Ecto neural progenitor cell (in vitro differentiated cells): ENCODE data around the gene RUSF1.
"Not testable (repeated sequence)": the region's sequence is repeated elsewhere in the genome, so short reads cannot be mapped to it uniquely, and the experiment has no call there.

Source experiments
- DNase-seq: peaks from one replicate; pipeline ENCODE4 v3.0.0-alpha.2; 2018; ENCODE audit warnings: low spot score

RUSF1 gene

DNA sequence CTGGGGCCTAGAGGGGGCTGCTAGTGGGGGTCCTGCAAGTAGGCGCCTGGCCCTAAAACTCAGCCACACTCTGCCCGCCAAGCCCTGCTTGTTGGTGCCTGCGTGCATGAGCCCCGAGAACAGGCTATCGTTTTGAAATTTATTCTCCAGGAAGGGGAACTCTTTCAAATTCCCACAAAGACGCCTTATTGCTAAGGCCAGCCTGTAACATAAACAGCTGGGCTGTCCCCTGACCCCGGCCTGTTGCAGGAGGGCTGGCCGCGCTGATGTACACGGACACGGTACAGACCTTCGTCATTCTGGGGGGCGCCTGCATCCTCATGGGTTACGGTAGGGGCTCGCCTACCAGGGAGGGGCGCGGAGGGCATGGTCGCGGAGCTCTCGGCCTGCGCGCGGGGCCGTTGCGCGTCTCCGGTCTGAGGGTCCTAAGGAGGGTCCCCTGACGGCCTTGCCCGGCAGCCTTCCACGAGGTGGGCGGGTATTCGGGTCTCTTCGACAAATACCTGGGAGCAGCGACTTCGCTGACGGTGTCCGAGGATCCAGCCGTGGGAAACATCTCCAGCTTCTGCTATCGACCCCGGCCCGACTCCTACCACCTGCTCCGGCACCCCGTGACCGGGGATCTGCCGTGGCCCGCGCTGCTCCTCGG lies 21.0 kb downstream of the RUSF1 start:
- DNase-seq = no peak

GRCh38 chr16:31486045-31486444 lies 22.1 kb downstream of the RUSF1 start:
- no peak for DNase-seq

DNA sequence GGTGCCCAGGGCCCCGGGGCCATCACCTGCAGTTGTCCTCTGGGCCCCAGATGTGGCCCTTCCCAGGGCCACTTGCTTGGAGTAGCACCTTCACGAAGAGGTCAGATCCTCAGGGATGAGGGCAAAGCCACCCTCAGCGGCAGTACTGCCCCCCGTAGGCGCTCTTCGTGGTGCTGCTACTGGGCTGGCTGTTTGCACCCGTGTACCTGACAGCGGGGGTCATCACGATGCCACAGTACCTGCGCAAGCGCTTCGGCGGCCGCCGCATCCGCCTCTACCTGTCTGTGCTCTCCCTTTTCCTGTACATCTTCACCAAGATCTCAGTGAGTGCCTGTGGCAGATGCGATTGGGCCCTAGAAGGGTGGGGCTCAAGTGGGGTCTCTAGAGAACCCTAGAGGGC lies 22.6 kb downstream of the RUSF1 start:
- no peak for DNase-seq

- no peak for DNase-seq
Observed at GRCh38 chr16:31484491-31485171, 23.6 kb downstream of the RUSF1 start.

GRCh38 chr16:31484048-31484447 lies 24.1 kb downstream of the RUSF1 start:
- DNase-seq = not testable (repeated sequence)

- DNase-seq = no peak
Observed at GRCh38 chr16:31483081-31483480, 25.1 kb downstream of the RUSF1 start, which contains the start of gene SLC5A2. SLC5A2 (plus strand) TSS chr16:31483123; CDS start chr16:31483137, 14 bp downstream.

- DNase-seq = no peak
Observed at GRCh38 chr16:31480851-31481536, 27.2 kb downstream of the RUSF1 start.

- no peak for DNase-seq
Observed at GRCh38 chr16:31479751-31480150, 28.4 kb downstream of the RUSF1 start.

GRCh38 chr16:31478956-31479355 lies 29.2 kb downstream of the RUSF1 start:
- DNase-seq = no peak

GRCh38 chr16:31477220-31478216 lies 30.7 kb downstream of the RUSF1 start:
- no peak for DNase-seq

DNA sequence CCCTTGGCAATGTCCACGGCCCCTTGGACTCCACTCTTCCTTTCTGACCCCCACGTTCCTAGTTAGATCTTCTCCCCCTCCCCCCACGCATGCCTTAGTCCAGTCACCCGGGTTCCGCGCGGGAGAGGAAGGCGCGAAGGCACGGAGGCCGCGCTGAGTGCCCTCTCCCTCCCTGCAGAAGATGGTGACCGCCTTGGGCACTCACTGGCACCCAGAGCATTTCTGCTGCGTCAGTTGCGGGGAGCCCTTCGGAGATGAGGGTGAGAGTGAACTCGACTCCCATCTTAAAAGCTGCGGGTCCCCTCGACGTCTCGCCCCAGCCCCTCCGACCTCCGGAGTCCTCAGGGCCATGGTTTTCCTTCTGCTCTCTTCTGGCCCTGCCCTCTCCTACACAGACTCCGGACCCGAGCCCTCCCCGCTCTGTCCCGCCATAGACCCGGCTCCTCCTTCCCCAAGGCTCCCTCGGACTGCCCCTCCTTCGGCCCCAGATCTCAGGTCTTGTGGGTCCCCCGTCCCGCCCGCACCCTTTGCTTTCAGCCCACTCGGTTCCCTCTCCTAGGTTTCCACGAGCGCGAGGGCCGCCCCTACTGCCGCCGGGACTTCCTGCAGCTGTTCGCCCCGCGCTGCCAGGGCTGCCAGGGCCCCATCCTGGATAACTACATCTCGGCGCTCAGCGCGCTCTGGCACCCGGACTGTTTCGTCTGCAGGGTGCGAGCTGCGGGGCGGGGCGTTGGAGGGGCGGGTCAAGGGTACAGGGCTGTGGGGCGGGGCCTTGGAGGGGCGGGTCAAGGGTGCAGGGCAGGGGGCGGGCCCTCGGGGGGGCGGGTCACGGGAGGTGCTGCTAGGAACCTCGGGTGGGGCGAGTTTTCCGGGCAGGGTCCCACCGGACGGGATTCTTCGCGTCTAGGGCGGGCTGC lies 31.6 kb downstream of the RUSF1 start:
- DNase-seq = peak; percentile 65

GRCh38 chr16:31475946-31476302 lies 32.3 kb downstream of the RUSF1 start:
- no peak for DNase-seq

DNA sequence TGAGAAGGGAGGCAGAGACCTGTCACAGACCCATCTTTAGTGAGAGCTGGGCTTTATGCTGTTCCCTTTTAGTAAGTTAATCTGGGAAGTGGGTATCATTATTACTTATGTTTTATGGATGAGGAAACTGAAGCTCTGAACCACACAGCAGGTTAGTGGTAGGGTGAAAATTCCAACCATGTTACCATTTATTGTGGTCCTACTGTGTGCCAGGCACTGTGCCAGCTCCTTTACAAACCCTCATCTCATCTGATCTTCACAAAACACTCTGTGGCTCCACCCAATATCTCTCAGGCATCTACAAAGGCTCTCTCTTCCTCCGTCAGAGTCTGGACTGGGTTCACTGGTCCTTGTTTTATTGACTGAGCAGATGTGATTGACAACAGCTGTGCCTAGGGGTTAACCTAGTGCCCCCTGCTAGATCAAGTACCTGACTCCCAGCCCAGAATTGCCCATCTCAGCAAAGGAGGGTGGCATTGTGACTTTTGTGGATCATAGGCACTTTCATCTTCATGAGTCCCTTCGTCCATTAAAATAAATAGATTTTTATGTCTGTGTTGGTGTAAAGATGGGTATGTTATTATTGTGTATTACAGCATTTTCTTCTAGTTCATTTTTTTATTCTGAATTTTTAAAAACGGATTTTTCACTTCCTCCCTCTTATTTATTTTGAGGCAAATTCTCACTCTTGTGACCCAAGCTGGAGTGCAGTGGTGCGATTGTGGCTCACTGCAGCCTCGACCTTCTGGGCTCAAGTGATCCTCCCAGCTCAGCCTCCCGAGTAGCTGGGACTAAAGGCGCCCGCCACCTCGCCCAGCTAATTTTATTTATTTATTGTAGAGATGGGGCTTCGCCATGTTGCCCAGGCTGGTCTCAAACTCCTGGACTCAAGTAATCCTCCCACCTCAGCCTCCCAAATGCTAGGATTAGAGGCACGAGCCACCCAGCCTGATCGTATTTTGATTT lies 33.1 kb downstream of the RUSF1 start:
- no peak for DNase-seq

GRCh38 chr16:31474173-31474714 lies 33.9 kb downstream of the RUSF1 start:
- no peak for DNase-seq

DNA sequence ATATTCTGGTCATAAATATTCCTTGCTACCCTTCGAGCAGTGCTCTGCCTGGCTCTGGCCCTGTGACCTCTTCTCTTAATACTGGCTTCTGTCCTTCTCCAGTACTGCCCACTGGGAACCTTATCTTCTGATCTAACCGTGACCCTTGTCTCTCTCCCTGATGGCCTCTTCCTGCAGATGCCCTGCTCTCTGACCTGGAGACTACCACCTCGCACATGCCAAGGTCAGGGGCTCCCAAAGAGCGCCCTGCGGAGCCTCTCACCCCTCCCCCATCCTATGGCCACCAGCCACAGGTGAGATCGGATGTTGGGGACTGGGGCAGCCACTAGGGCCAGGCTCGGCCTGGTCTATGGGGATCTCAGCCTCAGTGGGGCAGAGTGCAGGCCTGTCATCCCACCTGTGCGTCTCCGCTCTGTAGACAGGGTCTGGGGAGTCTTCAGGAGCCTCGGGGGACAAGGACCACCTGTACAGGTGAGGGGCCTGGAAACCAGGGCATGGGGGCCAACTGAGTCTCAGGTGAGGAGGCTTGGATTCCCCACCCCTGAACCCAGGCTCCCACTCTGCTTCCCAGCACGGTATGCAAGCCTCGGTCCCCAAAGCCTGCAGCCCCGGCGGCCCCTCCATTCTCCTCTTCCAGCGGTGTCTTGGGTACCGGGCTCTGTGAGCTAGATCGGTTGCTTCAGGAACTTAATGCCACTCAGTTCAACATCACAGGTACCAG lies 34.8 kb downstream of the RUSF1 start:
- no peak for DNase-seq

DNA sequence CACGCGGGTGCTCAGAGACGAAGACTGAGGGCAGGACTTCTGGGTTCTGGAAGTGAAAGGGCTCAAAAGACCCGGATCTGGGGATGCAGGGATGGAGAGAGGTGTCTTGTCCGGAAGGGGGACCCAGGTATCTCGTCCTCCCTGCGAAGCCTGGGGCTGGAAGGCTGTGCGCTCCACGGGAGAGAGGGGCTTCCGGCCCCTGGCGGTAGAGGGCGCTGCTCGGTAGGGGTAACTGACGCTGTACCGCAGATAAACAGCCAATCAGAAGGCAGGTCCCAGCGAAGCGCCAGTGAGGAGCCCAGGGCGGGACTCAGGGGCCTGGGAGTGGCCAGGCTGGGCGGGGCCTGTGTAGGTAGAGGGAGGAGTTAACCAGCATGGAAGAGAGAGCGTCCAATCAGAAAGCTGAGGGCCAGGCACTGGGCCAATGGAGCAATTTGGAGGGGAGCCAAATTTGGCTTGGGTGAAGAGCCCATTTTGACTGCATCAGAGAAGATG lies 35.4 kb downstream of the RUSF1 start:
- DNase-seq = no peak

GRCh38 chr16:31471875-31472708 lies 36.1 kb downstream of the RUSF1 start, which contains the start of gene TGFB1I1:
TGFB1I1 (plus strand) TSS chr16:31472152; CDS start chr16:31472189, 37 bp downstream.
- no peak for DNase-seq
